IMR-90 (cell line): ENCODE results near the gene ABR. TPM values are rescaled to one million over a fixed set of nuclear protein-coding genes. Genes with fewer than 3 reads are reported as not detected.

ENCODE experiments used
- ATAC-seq: fragments of 200-7000 bp; cut with Tn5 transposase; 2 replicates; pipeline ENCODE4 v1.9.1; 2020; ENCODE audit warnings: low read depth, mild to moderate bottlenecking, moderate library complexity
- BruUV-seq: library from RNA; stranded (reverse); fragments of 400-500 nt; replicated peaks from 2 replicates; lab custom pipeline; 2021; lab: Mats Ljungman, UMichigan
- CTCF ChIA-PET: fragments of 300-600 bp; formaldehyde crosslinking; extraction: SDS; loops from one replicate; lab custom pipeline; 2021; ENCODE audit warnings: antibody characterized with exemption; lab: Yijun Ruan, JAX
- POLR2A ChIA-PET: fragments of 300-600 bp; sonication (Branson Sonifier 250); formaldehyde crosslinking; loops from one replicate; lab custom pipeline; 2022; ENCODE audit warnings: antibody characterized with exemption; ENCODE audit not compliant: unreplicated experiment; lab: Charles Lee
- DNase-seq: peaks from one replicate; pipeline ENCODE4 v3.0.0; 2013
- H2AFZ ChIP-seq: replicated peaks from 2 replicates; pipeline ENCODE3; 2013; ENCODE audit warnings: low read length, mild to moderate bottlenecking; ENCODE audit not compliant: poor library complexity
- H2AK5ac ChIP-seq: 2 replicates; pipeline ENCODE4 v1.6.1; 2013; ENCODE audit warnings: low read depth, low read length, inconsistent platforms
- H2AK9ac ChIP-seq: replicated peaks from 2 replicates; pipeline ENCODE3; 2013; ENCODE audit warnings: mild to moderate bottlenecking, low read depth, low read length, moderate library complexity; ENCODE audit not compliant: poor library complexity
- H2BK120ac ChIP-seq: 2 replicates; pipeline ENCODE4 v1.6.1; 2013; ENCODE audit warnings: low read depth, low read length, inconsistent platforms
- H2BK15ac ChIP-seq: 3 replicates; pipeline ENCODE4 v1.6.1; 2013; ENCODE audit warnings: low read depth, low read length, inconsistent platforms
- H2BK20ac ChIP-seq: 2 replicates; pipeline ENCODE4 v1.6.1; 2013; ENCODE audit warnings: low read depth, mild to moderate bottlenecking, inconsistent platforms, low read length, moderate library complexity
- H2BK5ac ChIP-seq: 2 replicates; pipeline ENCODE4 v1.6.1; 2013; ENCODE audit warnings: mild to moderate bottlenecking, low read depth, low read length, inconsistent platforms; ENCODE audit not compliant: poor library complexity, severe bottlenecking
- H3K14ac ChIP-seq: replicated peaks from 2 replicates; pipeline ENCODE4 v1.6.1; 2013; ENCODE audit warnings: low read depth, low read length, inconsistent platforms
- H3K18ac ChIP-seq: 2 replicates; pipeline ENCODE4 v1.6.1; 2013; ENCODE audit warnings: low read depth, low read length, control low read depth
- H3K23ac ChIP-seq: 2 replicates; pipeline ENCODE4 v1.6.1; 2013; ENCODE audit warnings: low read depth, low read length, inconsistent platforms
- H3K27ac ChIP-seq: 2 replicates; pipeline ENCODE4 v1.5.1; 2013; ENCODE audit warnings: mild to moderate bottlenecking, control low read depth, low read length; ENCODE audit not compliant: insufficient read depth
- H3K27me3 ChIP-seq: 2 replicates; pipeline ENCODE4 v1.6.1; 2013; ENCODE audit warnings: low read length; ENCODE audit not compliant: control insufficient read depth, insufficient read depth
- H3K36me3 ChIP-seq: 2 replicates; pipeline ENCODE4 v1.6.1; 2013; ENCODE audit warnings: low read length, mixed read lengths; ENCODE audit not compliant: control insufficient read depth, insufficient read depth
- H3K4ac ChIP-seq: 2 replicates; pipeline ENCODE4 v1.6.1; 2013; ENCODE audit warnings: low read depth, low read length, inconsistent platforms
- H3K4me1 ChIP-seq: 2 replicates; pipeline ENCODE4 v1.6.1; 2013; ENCODE audit warnings: low read length, mixed read lengths; ENCODE audit not compliant: control insufficient read depth, insufficient read depth
- H3K4me2 ChIP-seq: 2 replicates; pipeline ENCODE4 v1.6.1; 2013; ENCODE audit warnings: low read depth, mild to moderate bottlenecking, control low read depth, low read length, moderate library complexity
- H3K4me3 ChIP-seq: 2 replicates; pipeline ENCODE4 v1.5.1; 2013; ENCODE audit warnings: low read depth, mild to moderate bottlenecking, control low read depth, low read length, moderate library complexity; ENCODE audit not compliant: insufficient read depth
- H3K56ac ChIP-seq: 2 replicates; pipeline ENCODE4 v1.6.1; 2013; ENCODE audit warnings: low read length, inconsistent platforms; ENCODE audit not compliant: insufficient read depth; ENCODE audit errors: extremely low read depth
- H3K79me1 ChIP-seq, 2 experiments: 2 replicates each; pipeline ENCODE4 v1.6.1; 2013; ENCODE audit warnings: low read length in 2 of 2, inconsistent platforms in 1 of 2, low read depth in 1 of 2
- H3K9ac ChIP-seq: 2 replicates; pipeline ENCODE4 v1.6.1; 2013; ENCODE audit warnings: low read depth, low read length, control low read depth
- H3K9me1 ChIP-seq: 2 replicates; pipeline ENCODE4 v1.6.1; 2013; ENCODE audit warnings: low read length, inconsistent platforms; ENCODE audit not compliant: insufficient read depth
- H3K9me3 ChIP-seq: 2 replicates; pipeline ENCODE4 v1.6.1; 2013; ENCODE audit warnings: low read length; ENCODE audit not compliant: control insufficient read depth, insufficient read depth
- H4K20me1 ChIP-seq: 2 replicates; pipeline ENCODE4 v1.6.1; 2013; ENCODE audit warnings: low read length, inconsistent platforms; ENCODE audit not compliant: insufficient read depth
- H4K5ac ChIP-seq: 2 replicates; pipeline ENCODE4 v1.6.1; 2013; ENCODE audit warnings: mild to moderate bottlenecking, low read depth, low read length, control low read depth
- H4K8ac ChIP-seq, 2 experiments: 2 replicates each; pipeline ENCODE4 v1.6.1; 2013; ENCODE audit warnings: low read depth in 2 of 2, low read length in 2 of 2, control low read depth in 1 of 2, inconsistent platforms in 1 of 2
- H4K91ac ChIP-seq: 2 replicates; pipeline ENCODE4 v1.6.1; 2013; ENCODE audit warnings: low read depth, low read length, inconsistent platforms; ENCODE audit not compliant: insufficient read depth
- BHLHE40 ChIP-seq: fragments of 150-350 bp; IDR thresholded peaks from 2 replicates; pipeline ENCODE4 v1.6.1; 2016; ENCODE audit warnings: mild to moderate bottlenecking, low read depth, low read length
- CEBPB ChIP-seq: IDR thresholded peaks from 2 replicates; pipeline ENCODE4 v1.6.1; 2012; ENCODE audit warnings: low read depth, low read length, improper control_type of control experiment
- CHD1 ChIP-seq: IDR thresholded peaks from 2 replicates; pipeline ENCODE4 v1.6.1; 2012; ENCODE audit warnings: low read depth, low read length, improper control_type of control experiment
- ELK1 ChIP-seq: fragments of 150-350 bp; IDR thresholded peaks from 2 replicates; pipeline ENCODE4 v1.6.1; 2016; ENCODE audit warnings: low read depth, mild to moderate bottlenecking, low read length, moderate library complexity, borderline replicate concordance
- FOS ChIP-seq: fragments of 150-350 bp; IDR thresholded peaks from 2 replicates; pipeline ENCODE4 v1.6.1; 2016; ENCODE audit warnings: low read depth, low read length
- MAFK ChIP-seq: IDR thresholded peaks from 2 replicates; pipeline ENCODE4 v1.6.1; 2012; ENCODE audit warnings: low read depth, low read length, improper control_type of control experiment
- MAZ ChIP-seq: IDR thresholded peaks from 2 replicates; pipeline ENCODE4 v1.6.1; 2012; ENCODE audit warnings: low read depth, mild to moderate bottlenecking, low read length, improper control_type of control experiment, moderate library complexity, borderline replicate concordance
- MXI1 ChIP-seq: IDR thresholded peaks from 2 replicates; pipeline ENCODE4 v1.6.1; 2012; ENCODE audit warnings: low read depth, mild to moderate bottlenecking, low read length, moderate library complexity, borderline replicate concordance
- NFE2L2 ChIP-seq: fragments of 150-350 bp; IDR thresholded peaks from 2 replicates; pipeline ENCODE4 v1.6.1; 2016; ENCODE audit warnings: low read depth, mild to moderate bottlenecking, low read length
- POLR2A ChIP-seq: IDR thresholded peaks from 2 replicates; pipeline ENCODE4 v1.6.1; 2012; ENCODE audit warnings: mild to moderate bottlenecking, low read depth, low read length
- RAD21 ChIP-seq: IDR thresholded peaks from 2 replicates; pipeline ENCODE4 v1.6.1; 2012; ENCODE audit warnings: low read length, improper control_type of control experiment
- RCOR1 ChIP-seq: IDR thresholded peaks from 2 replicates; pipeline ENCODE4 v1.6.1; 2012; ENCODE audit warnings: mild to moderate bottlenecking, low read length, improper control_type of control experiment; ENCODE audit not compliant: insufficient replicate concordance
- RFX5 ChIP-seq: IDR thresholded peaks from 2 replicates; pipeline ENCODE4 v1.8.0; 2012; ENCODE audit warnings: low read depth, mild to moderate bottlenecking, low read length, moderate library complexity
- SMC3 ChIP-seq: fragments of 150-350 bp; IDR thresholded peaks from 2 replicates; pipeline ENCODE4 v1.6.1; 2016; ENCODE audit warnings: low read depth, mild to moderate bottlenecking, antibody characterized with exemption, low read length, moderate library complexity
- USF2 ChIP-seq: fragments of 150-350 bp; IDR thresholded peaks from 2 replicates; pipeline ENCODE4 v1.6.1; 2017; ENCODE audit warnings: mild to moderate bottlenecking, antibody characterized with exemption, low read length, low read depth
- WGBS, 2 experiments: methylation state at CpG; one replicate each; pipeline versions ENCODE4 v1.1.5 to v1.1.7; 2013; ENCODE audit warnings: missing lambda C conversion rate in 2 of 2; ENCODE audit not compliant: insufficient read length in 1 of 2; ENCODE audit errors: extremely low coverage in 2 of 2; 5-methylcytosine and 5-hydroxymethylcytosine counted together
- dilution Hi-C: fragments of 300-500 bp; cut with HindIII; formaldehyde crosslinking; loops from one replicate; pipeline ENCODE4 v1.14.3; 2018; ENCODE audit warnings: low sequenced_read_pairs; ENCODE audit not compliant: unreplicated experiment
- in situ Hi-C: fragments of 300-500 bp; cut with MboI; formaldehyde crosslinking; loops from 3 replicates; pipeline ENCODE4 v1.14.3; 2019; ENCODE audit warnings: low sequenced_read_pairs, inconsistent platforms, mixed read lengths
- intact Hi-C: fragments of 100-400 bp; cut with micrococcal nuclease; formaldehyde crosslinking; loops from 2 replicates; pipeline ENCODE4 v1.10.0; 2022
- polyA plus RNA-seq, 3 experiments: library from polyadenylated mRNA; depleted of rRNA; stranded (reverse); fragments of >200 nt; gene quantifications; 2 replicates each; pipeline ENCODE4 v1.2.3, GENCODE V29; 2012; ENCODE audit warnings: low replicate concordance in 1 of 3
- total RNA-seq: library from RNA; depleted of rRNA; stranded (reverse); fragments of >200 nt; gene quantifications from 2 replicates; pipeline ENCODE4 v1.2.3, GENCODE V29; 2012
- TF ChIP-seq, protein P1 (sequence below): conservative IDR thresholded peaks from 2 replicates; pipeline ENCODE4 v1.5.1; 2012; ENCODE audit warnings: mild to moderate bottlenecking, low read depth, low read length, improper control_type of control experiment

Gene ABR
- total and polyA plus RNA-seq, 2 of the 4 experiments (the other 2 are of a cell fraction) = 28.3 to 79.7 TPM

DNA sequence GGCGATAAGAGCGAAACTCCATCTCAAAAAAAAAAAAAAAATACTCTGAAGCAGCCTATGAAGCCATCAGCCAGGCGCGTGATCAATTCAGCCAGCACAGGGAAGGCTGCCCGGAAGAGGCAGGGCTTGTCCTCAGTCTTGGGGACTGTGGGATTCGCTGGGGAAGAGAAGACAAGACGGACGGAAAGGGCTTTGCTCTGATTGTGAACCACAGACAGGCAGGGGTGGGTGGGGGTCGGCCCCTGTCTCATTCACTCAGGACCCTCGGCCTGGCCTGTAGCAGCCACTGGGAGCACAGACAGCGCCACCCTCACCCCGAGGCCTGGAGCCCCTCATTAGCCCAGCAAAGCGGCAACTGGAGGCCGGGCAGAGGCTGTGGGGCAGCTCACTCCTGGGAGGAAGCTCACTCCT, 37.2 kb downstream of the ABR start:
- H3K9me3 ChIP-seq = no peaks in the 10 kb centered on the region
- H3K4ac ChIP-seq = no peak overlapping the region
- ChIA-PET CTCF (interaction anchor here (1.1 kb wide), 1 partner anchor 30 kb away, joined by 3 read pairs; no protein-coding TSS in a partner anchor), POLR2A (no interaction called here)
- 86% methylated on average over 6 of the region's 14 CpGs; no CpG with 5 or more reads in 1 of the 2 experiments for WGBS, 2 experiments
- ATAC-seq (no peak), DNase-seq (no peak)
- H3K9ac ChIP-seq = no peak overlapping the region
- H2BK15ac ChIP-seq = no peak overlapping the region
- no peaks in the 10 kb centered on the region for H3K36me3 ChIP-seq
- H3K4me2 ChIP-seq = no peak overlapping the region
- intact Hi-C loops (no loop called here), in situ Hi-C loops (loop anchor here (5.0 kb wide), 1 partner anchor 45 kb away; no protein-coding TSS in a partner anchor), dilution Hi-C loops (no loop called here)
- H2AK9ac ChIP-seq = no peak overlapping the region
- H3K14ac ChIP-seq = no peak overlapping the region
- H3K27ac ChIP-seq = no peak overlapping the region
- H4K5ac ChIP-seq = no peak overlapping the region
- H3K56ac ChIP-seq = no peak overlapping the region
- H4K91ac ChIP-seq = no peak overlapping the region
- no peak overlapping the region for H2BK20ac ChIP-seq
- TF ChIP-seq CHD1 (no peak), BHLHE40 (no peak), MAZ (no peak), NFE2L2 (no peak), RCOR1 (no peak), ELK1 (no peak), RFX5 (no peak), USF2 (no peak), MAFK (no peak), POLR2A (no peak), MXI1 (no peak), SMC3 (no peak), FOS (no peak), RAD21 (no peak), CEBPB (no peak)
- TF ChIP-seq, protein P1, sequence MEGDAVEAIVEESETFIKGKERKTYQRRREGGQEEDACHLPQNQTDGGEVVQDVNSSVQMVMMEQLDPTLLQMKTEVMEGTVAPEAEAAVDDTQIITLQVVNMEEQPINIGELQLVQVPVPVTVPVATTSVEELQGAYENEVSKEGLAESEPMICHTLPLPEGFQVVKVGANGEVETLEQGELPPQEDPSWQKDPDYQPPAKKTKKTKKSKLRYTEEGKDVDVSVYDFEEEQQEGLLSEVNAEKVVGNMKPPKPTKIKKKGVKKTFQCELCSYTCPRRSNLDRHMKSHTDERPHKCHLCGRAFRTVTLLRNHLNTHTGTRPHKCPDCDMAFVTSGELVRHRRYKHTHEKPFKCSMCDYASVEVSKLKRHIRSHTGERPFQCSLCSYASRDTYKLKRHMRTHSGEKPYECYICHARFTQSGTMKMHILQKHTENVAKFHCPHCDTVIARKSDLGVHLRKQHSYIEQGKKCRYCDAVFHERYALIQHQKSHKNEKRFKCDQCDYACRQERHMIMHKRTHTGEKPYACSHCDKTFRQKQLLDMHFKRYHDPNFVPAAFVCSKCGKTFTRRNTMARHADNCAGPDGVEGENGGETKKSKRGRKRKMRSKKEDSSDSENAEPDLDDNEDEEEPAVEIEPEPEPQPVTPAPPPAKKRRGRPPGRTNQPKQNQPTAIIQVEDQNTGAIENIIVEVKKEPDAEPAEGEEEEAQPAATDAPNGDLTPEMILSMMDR = no peak
- no peak overlapping the region for H2BK5ac ChIP-seq
- no peak overlapping the region for H3K18ac ChIP-seq
- H2AFZ ChIP-seq = no peak overlapping the region
- no TSS peak for BruUV-seq
- peaks cover 70% of the 10 kb centered on the region for H4K20me1 ChIP-seq
- H3K4me1 ChIP-seq = peaks cover 7% of the 10 kb centered on the region
- no peak overlapping the region for H3K4me3 ChIP-seq
- H2AK5ac ChIP-seq = no peak overlapping the region
- H2BK120ac ChIP-seq = no peak overlapping the region
- peaks cover 0 to 16% of the 10 kb centered on the region in 2 experiments; a peak in 2 of 4 replicates for H3K79me1 ChIP-seq
- H3K23ac ChIP-seq = no peak overlapping the region
- H4K8ac ChIP-seq = no peak overlapping the region
- H3K9me1 ChIP-seq = peaks cover 16% of the 10 kb centered on the region
- H3K27me3 ChIP-seq = peaks cover 2% of the 10 kb centered on the region; the same call in 1 of the 2 replicates
